GM18519 (cell line): Measurements from ENCODE around the gene SPATC1L.

Experiments
- ATAC-seq: cut with Tn5 transposase; IDR thresholded peaks from one replicate; pipeline ENCODE4 v1.9.1; 2021; ENCODE audit warnings: mild to moderate bottlenecking, moderate library complexity; ENCODE audit not compliant: unreplicated experiment, low FRiP score

Gene SPATC1L

GRCh38 chr21:46137908-46138307 is 46.4 kb downstream of the SPATC1L start:
- no peak for ATAC-seq

- no peak for ATAC-seq
Measured at GRCh38 chr21:46136739-46137349, 47.4 kb downstream of the SPATC1L start.

GRCh38 chr21:46135782-46136395 is 48.4 kb downstream of the SPATC1L start:
- ATAC-seq = no peak

- ATAC-seq = no peak
Measured at GRCh38 chr21:46131838-46132651, 52.2 kb downstream of the SPATC1L start.

- ATAC-seq = no peak
Measured at GRCh38 chr21:46131588-46131837, 52.7 kb downstream of the SPATC1L start.

- ATAC-seq = no peak
Measured at GRCh38 chr21:46130831-46131587, 53.2 kb downstream of the SPATC1L start.

GRCh38 chr21:46129846-46130651 is 54.2 kb downstream of the SPATC1L start:
- no peak for ATAC-seq

- ATAC-seq = no peak
Measured at GRCh38 chr21:46128933-46129571, 55.2 kb downstream of the SPATC1L start.

- ATAC-seq = no peak
Measured at GRCh38 chr21:46128106-46128932, 55.9 kb downstream of the SPATC1L start.

GRCh38 chr21:46127239-46128105 is 56.8 kb downstream of the SPATC1L start:
- no peak for ATAC-seq

- ATAC-seq = no peak
Measured at GRCh38 chr21:46126309-46127238, 57.7 kb downstream of the SPATC1L start.

GRCh38 chr21:46125846-46126301 is 58.4 kb downstream of the SPATC1L start:
- ATAC-seq = no peak

- ATAC-seq = no peak
Measured at GRCh38 chr21:46124926-46125845, 59.1 kb downstream of the SPATC1L start.

- no peak for ATAC-seq
Measured at GRCh38 chr21:46124083-46124925, 60.0 kb downstream of the SPATC1L start.
